IPS DF 6.9 (cell line): ENCODE data around the gene HEPACAM2.

Experiments used
- DNase-seq: peaks from one replicate; pipeline ENCODE4 v3.0.0-alpha.2; 2013; ENCODE audit warnings: low read depth, low spot score
- H3K27ac ChIP-seq: one replicate; pipeline ENCODE4 v1.5.1; 2013; ENCODE audit warnings: low read length, control low read depth
- H3K27me3 ChIP-seq: 2 replicates; pipeline ENCODE4 v1.6.1; 2013; ENCODE audit warnings: mild to moderate bottlenecking, low read length; ENCODE audit not compliant: control insufficient read depth, insufficient read depth
- H3K36me3 ChIP-seq: 2 replicates; pipeline ENCODE4 v1.6.1; 2013; ENCODE audit warnings: low read length; ENCODE audit not compliant: control insufficient read depth, insufficient read depth
- H3K4me1 ChIP-seq: 2 replicates; pipeline ENCODE4 v1.6.1; 2013; ENCODE audit warnings: low read length; ENCODE audit not compliant: control insufficient read depth, insufficient read depth
- H3K4me3 ChIP-seq: 2 replicates; pipeline ENCODE4 v1.5.1; 2013; ENCODE audit warnings: mild to moderate bottlenecking, low read length
- H3K9me3 ChIP-seq: 2 replicates; pipeline ENCODE4 v1.6.1; 2013; ENCODE audit warnings: low read length, inconsistent platforms; ENCODE audit not compliant: control insufficient read depth, insufficient read depth
- WGBS: extraction: QIAGEN DNeasy Blood & Tissue Kit; methylation state at CpG from one replicate; pipeline ENCODE4 v1.1.7; 2013; ENCODE audit warnings: mixed read lengths, missing lambda C conversion rate; ENCODE audit not compliant: insufficient read length, insufficient coverage; 5-methylcytosine and 5-hydroxymethylcytosine counted together

HEPACAM2 gene

GRCh38 chr7:93203496-93203895 is 22.8 kb downstream of the HEPACAM2 start:
- H3K9me3 ChIP-seq = no peaks in the 10 kb centered on the region
- WGBS = no CpG with 5 or more reads among the region's 3 CpGs

DNA sequence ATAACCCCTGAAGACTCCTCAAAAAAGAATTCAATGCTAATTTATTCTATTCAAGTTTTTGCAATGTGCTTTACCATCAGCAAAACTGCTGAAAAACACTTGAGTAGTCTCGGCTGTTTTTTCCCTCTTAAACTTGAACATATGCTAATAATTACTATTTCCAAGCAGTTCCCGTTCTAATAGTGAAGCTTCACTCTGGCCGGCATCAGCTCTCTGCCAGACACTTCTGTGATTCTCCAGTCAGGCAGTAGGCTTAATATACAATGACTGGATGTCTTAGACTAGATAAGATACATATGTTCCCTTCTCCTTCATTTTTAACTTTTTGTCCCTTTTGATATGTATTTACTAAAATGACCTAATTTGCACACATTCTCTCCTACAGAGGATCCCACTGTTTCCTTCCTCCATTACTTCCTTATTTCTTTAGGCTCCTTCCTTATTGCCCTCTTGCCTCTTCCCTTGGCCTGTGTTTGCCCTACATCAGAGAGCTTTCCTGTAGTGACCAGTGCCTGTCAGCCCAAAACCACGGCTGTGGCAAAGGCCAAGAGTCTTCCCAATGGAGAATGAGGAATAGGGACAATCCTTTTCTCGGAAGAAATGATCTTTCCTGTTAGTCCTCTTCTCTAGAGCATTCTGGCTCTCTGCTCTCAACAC is 23.5 kb downstream of the HEPACAM2 start:
- Histone ChIP-seq H3K36me3 (no peaks in the 10 kb centered on the region), H3K4me1 (no peaks in the 10 kb centered on the region), H3K27ac (no peak overlapping the region), H3K27me3 (no peaks in the 10 kb centered on the region), H3K9me3 (no peaks in the 10 kb centered on the region), H3K4me3 (no peak overlapping the region)
- no peak for DNase-seq
- no CpG with 5 or more reads among the region's 5 CpGs for WGBS

More at GRCh38 chr7:93203496-93203895, 22.8 kb downstream of the HEPACAM2 start:
- Histone ChIP-seq H3K36me3 (no peaks in the 10 kb centered on the region), H3K27ac (no peak overlapping the region), H3K4me3 (no peak overlapping the region), H3K4me1 (no peaks in the 10 kb centered on the region), H3K27me3 (no peaks in the 10 kb centered on the region)
- DNase-seq = no peak

GRCh38 chr7:93198472-93198871 is 27.8 kb downstream of the HEPACAM2 start:
- Histone ChIP-seq H3K27me3 (0 out of 2 replicates have a peak, but pooled peaks cover 1% of the 10 kb centered on the region), H3K4me1 (no peaks in the 10 kb centered on the region), H3K27ac (no peak overlapping the region), H3K36me3 (no peaks in the 10 kb centered on the region), H3K9me3 (no peaks in the 10 kb centered on the region), H3K4me3 (no peak overlapping the region)
- no peak for DNase-seq

GRCh38 chr7:93196336-93196735 is 29.9 kb downstream of the HEPACAM2 start:
- H3K4me1 ChIP-seq = no peaks in the 10 kb centered on the region
- DNase-seq = no peak
- H3K27ac ChIP-seq = no peak overlapping the region
- no CpG with 5 or more reads among the region's 2 CpGs for WGBS
- H3K9me3 ChIP-seq = no peaks in the 10 kb centered on the region
- no peak overlapping the region for H3K4me3 ChIP-seq
- H3K27me3 ChIP-seq = 0 out of 2 replicates have a peak, but pooled peaks cover 1% of the 10 kb centered on the region
- no peaks in the 10 kb centered on the region for H3K36me3 ChIP-seq

DNA sequence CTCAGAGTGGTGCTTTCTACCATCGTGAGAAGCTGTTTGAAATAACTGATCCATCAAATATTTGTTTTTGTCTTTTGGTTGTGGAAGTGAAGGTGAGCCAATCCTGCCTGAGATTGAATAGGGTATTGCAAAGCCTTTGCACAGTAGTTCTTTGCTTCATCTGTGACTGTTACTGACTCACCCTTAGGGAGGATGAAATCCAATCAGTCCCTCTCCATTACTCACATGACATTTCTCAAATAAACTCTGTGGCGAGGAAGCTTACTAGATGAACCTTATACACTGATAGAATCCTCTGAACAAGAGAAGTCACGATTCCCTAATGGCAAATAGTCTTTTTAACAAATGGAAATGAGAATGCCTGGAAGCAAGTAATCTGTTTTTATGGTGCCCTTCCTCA is 31.9 kb downstream of the HEPACAM2 start:
- no peaks in the 10 kb centered on the region for H3K4me1 ChIP-seq
- no peaks in the 10 kb centered on the region for H3K36me3 ChIP-seq
- WGBS = no CpG with 5 or more reads among the region's 3 CpGs
- no peaks in the 10 kb centered on the region for H3K9me3 ChIP-seq
- 0 out of 2 replicates have a peak, but pooled peaks cover 1% of the 10 kb centered on the region for H3K27me3 ChIP-seq
- no peak overlapping the region for H3K27ac ChIP-seq
- no peak overlapping the region for H3K4me3 ChIP-seq
- no peak for DNase-seq

GRCh38 chr7:93188870-93189634 is 37.2 kb downstream of the HEPACAM2 start:
- H3K4me1 ChIP-seq = no peaks in the 10 kb centered on the region
- H3K4me3 ChIP-seq = no peak overlapping the region
- no peaks in the 10 kb centered on the region for H3K9me3 ChIP-seq
- no peaks in the 10 kb centered on the region for H3K36me3 ChIP-seq
- DNase-seq = no peak
- no CpG with 5 or more reads among the region's 6 CpGs for WGBS
- H3K27ac ChIP-seq = no peak overlapping the region
- no peaks in the 10 kb centered on the region for H3K27me3 ChIP-seq

- Histone ChIP-seq H3K4me3 (no peak overlapping the region), H3K27me3 (no peaks in the 10 kb centered on the region), H3K4me1 (no peaks in the 10 kb centered on the region), H3K9me3 (no peaks in the 10 kb centered on the region), H3K27ac (no peak overlapping the region), H3K36me3 (no peaks in the 10 kb centered on the region)
- WGBS = no CpG with 5 or more reads among the region's 1 CpG
- no peak for DNase-seq
Measured at GRCh38 chr7:93185303-93186027, 40.8 kb downstream of the HEPACAM2 start.

GRCh38 chr7:93179173-93179572 is 47.1 kb downstream of the HEPACAM2 start:
- no peak overlapping the region for H3K27ac ChIP-seq
- no peaks in the 10 kb centered on the region for H3K36me3 ChIP-seq
- H3K4me1 ChIP-seq = no peaks in the 10 kb centered on the region
- DNase-seq = no peak
- H3K4me3 ChIP-seq = no peak overlapping the region
- H3K27me3 ChIP-seq = no peaks in the 10 kb centered on the region
- H3K9me3 ChIP-seq = no peaks in the 10 kb centered on the region

- 100% methylated on average over 1 of the region's 3 CpGs for WGBS
- no peaks in the 10 kb centered on the region for H3K36me3 ChIP-seq
Measured at GRCh38 chr7:93178213-93178612, 48.1 kb downstream of the HEPACAM2 start.

DNA sequence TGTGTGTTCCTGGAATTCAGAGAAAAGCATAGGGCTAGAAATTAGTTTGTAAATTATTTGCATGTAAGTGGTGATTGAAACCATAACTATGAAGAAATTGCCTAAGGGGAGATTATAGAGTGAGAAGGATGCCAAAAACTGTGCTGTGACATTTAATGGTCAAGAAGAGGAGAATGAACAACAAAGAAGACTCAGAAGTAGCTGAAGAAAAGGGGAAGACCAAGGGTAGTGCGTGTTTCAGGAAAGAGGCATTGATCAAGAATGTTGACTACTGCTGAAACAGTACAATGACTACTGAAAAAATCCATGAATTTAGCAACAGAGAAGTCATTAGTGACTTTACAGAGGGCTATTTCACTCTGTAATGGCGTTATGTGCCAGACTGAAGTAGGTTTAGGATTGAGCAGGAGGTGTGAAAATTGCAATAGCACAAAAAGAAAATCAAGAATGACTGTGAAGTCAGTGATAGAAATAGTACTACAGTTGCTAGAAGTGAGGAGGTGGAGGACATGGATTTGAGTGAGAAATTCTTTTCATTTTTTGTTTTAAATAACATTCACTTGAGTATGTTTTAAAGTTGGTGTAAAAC is 49.2 kb downstream of the HEPACAM2 start:
- no peaks in the 10 kb centered on the region for H3K27me3 ChIP-seq
- H3K4me1 ChIP-seq = no peaks in the 10 kb centered on the region
- no peak for DNase-seq
- H3K4me3 ChIP-seq = no peak overlapping the region
- WGBS = no CpG with 5 or more reads among the region's 2 CpGs
- no peaks in the 10 kb centered on the region for H3K9me3 ChIP-seq
- no peaks in the 10 kb centered on the region for H3K36me3 ChIP-seq
- no peak overlapping the region for H3K27ac ChIP-seq

More at GRCh38 chr7:93178213-93178612, 48.1 kb downstream of the HEPACAM2 start:
- Histone ChIP-seq H3K4me1 (no peaks in the 10 kb centered on the region), H3K4me3 (no peak overlapping the region), H3K27ac (no peak overlapping the region), H3K27me3 (no peaks in the 10 kb centered on the region), H3K9me3 (no peaks in the 10 kb centered on the region)
- DNase-seq = no peak
